ENCODE results near the gene EXOC3.

EXOC3 gene

GRCh38 chr5:439636-440035 lies 3.3 kb upstream of the EXOC3 start:
- no peak for DNase-seq (ENCODE audit: low read depth)

GRCh38 chr5:440401-441201 lies 2.4 kb upstream of the EXOC3 start:
- no peak for DNase-seq (ENCODE audit: low read depth)

GRCh38 chr5:441996-442334 lies 1.0 kb upstream of the EXOC3 start:
- no peak for DNase-seq (ENCODE audit: low read depth)

GRCh38 chr5:443239-444151 lies 519 bp downstream of the EXOC3 start:
- DNase-seq (ENCODE audit: low read depth), result no peak

- DNase-seq (ENCODE audit: low read depth), result no peak
Measured at GRCh38 chr5:444226-444625, 1.2 kb downstream of the EXOC3 start.

GRCh38 chr5:445591-445990 lies 2.6 kb downstream of the EXOC3 start:
- DNase-seq (ENCODE audit: low read depth), result no peak

GRCh38 chr5:446066-446882 lies 3.3 kb downstream of the EXOC3 start:
- DNase-seq (ENCODE audit: low read depth), result no peak

- DNase-seq (ENCODE audit: low read depth), result no peak
Measured at GRCh38 chr5:446883-447263, 3.9 kb downstream of the EXOC3 start.

GRCh38 chr5:447501-447900 lies 4.5 kb downstream of the EXOC3 start:
- no peak for DNase-seq (ENCODE audit: low read depth)

- no peak for DNase-seq (ENCODE audit: low read depth)
Measured at GRCh38 chr5:448061-448765, 5.2 kb downstream of the EXOC3 start.

- no peak for DNase-seq (ENCODE audit: low read depth)
Measured at GRCh38 chr5:448766-449090, 5.8 kb downstream of the EXOC3 start.

GRCh38 chr5:449151-449550 lies 6.2 kb downstream of the EXOC3 start:
- no peak for DNase-seq (ENCODE audit: low read depth)

- DNase-seq (ENCODE audit: low read depth), result no peak
Measured at GRCh38 chr5:451587-452458, 8.8 kb downstream of the EXOC3 start.

- DNase-seq (ENCODE audit: low read depth), result no peak
Measured at GRCh38 chr5:452978-453710, 10.2 kb downstream of the EXOC3 start.

GRCh38 chr5:453725-454481 lies 10.9 kb downstream of the EXOC3 start:
- DNase-seq (ENCODE audit: low read depth), result no peak

GRCh38 chr5:454936-455335 lies 12.0 kb downstream of the EXOC3 start:
- DNase-seq (ENCODE audit: low read depth), result no peak

- no peak for DNase-seq (ENCODE audit: low read depth)
Measured at GRCh38 chr5:455806-456205, 12.8 kb downstream of the EXOC3 start.

GRCh38 chr5:456351-457194 lies 13.6 kb downstream of the EXOC3 start:
- no peak for DNase-seq (ENCODE audit: low read depth)
